GM12872 (cell line): ENCODE results near the gene FOXI2.

Source experiments
- TF ChIP-seq, protein P1 (sequence below): IDR thresholded peaks from 3 replicates; pipeline ENCODE4 v1.5.1; 2011; ENCODE audit warnings: low read depth, mild to moderate bottlenecking, low read length, moderate library complexity; ENCODE audit not compliant: insufficient read depth

The FOXI2 gene

DNA sequence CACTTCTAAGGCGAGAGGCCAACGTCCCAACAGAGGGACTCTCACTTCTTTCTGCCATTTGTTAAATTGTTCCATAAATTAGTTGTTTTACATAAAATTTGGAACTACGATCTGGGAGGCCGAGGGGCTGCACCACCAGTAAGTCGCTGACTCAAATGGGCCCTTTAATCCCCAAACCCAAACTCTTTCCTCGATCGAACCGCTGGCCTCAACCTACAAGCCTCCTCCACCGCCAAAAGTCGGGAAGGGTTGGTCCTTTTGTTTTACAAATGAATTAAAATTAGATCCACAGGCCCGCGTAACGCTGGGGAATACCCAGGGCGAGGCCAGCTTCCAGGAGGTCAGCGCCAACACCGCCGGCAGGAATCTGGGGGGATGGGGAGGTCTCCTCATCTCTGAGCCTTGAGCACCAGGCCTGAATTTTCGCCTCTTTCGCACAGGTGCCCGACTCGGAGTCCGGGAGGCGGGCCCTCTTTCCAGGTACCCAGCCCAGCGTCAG, 1.2 kb upstream of the FOXI2 start:
- TF ChIP-seq, protein P1, sequence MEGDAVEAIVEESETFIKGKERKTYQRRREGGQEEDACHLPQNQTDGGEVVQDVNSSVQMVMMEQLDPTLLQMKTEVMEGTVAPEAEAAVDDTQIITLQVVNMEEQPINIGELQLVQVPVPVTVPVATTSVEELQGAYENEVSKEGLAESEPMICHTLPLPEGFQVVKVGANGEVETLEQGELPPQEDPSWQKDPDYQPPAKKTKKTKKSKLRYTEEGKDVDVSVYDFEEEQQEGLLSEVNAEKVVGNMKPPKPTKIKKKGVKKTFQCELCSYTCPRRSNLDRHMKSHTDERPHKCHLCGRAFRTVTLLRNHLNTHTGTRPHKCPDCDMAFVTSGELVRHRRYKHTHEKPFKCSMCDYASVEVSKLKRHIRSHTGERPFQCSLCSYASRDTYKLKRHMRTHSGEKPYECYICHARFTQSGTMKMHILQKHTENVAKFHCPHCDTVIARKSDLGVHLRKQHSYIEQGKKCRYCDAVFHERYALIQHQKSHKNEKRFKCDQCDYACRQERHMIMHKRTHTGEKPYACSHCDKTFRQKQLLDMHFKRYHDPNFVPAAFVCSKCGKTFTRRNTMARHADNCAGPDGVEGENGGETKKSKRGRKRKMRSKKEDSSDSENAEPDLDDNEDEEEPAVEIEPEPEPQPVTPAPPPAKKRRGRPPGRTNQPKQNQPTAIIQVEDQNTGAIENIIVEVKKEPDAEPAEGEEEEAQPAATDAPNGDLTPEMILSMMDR = no peak

DNA sequence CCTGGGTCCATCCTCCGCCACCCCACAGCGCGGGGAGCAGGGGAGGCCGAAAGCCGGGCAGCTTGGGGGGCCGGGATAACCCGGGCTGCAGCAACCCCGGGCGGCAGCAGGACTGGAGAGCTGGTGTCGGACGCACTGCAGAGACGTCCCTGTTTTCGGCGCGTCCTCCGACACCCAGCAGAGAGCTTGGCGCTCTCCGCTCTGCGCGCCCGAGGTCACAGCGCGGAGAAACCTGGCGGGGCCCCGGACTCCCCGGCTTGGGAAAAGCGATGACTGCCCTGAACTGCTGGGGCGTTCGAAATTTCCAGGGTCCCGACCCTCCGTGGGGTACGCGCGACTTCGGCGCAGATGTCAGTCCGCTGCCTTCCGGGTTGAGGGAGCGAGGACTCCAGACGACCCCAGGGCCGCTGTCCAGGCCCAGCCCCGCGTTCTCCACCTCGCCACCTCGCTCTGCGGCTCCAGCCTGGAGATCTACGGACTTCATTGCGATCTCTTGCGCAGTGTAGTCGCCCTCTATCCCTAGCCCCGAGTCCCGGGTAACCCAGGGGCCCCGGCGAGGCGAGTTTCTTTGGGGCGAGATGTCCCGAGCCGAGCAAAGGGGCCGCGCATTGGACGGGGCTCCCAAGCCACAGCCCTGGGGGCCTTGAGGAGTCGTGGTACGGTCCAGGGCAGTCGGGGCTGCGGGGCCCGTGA, 617 bp upstream of the FOXI2 start:
- TF ChIP-seq, protein P1 = no peak

DNA sequence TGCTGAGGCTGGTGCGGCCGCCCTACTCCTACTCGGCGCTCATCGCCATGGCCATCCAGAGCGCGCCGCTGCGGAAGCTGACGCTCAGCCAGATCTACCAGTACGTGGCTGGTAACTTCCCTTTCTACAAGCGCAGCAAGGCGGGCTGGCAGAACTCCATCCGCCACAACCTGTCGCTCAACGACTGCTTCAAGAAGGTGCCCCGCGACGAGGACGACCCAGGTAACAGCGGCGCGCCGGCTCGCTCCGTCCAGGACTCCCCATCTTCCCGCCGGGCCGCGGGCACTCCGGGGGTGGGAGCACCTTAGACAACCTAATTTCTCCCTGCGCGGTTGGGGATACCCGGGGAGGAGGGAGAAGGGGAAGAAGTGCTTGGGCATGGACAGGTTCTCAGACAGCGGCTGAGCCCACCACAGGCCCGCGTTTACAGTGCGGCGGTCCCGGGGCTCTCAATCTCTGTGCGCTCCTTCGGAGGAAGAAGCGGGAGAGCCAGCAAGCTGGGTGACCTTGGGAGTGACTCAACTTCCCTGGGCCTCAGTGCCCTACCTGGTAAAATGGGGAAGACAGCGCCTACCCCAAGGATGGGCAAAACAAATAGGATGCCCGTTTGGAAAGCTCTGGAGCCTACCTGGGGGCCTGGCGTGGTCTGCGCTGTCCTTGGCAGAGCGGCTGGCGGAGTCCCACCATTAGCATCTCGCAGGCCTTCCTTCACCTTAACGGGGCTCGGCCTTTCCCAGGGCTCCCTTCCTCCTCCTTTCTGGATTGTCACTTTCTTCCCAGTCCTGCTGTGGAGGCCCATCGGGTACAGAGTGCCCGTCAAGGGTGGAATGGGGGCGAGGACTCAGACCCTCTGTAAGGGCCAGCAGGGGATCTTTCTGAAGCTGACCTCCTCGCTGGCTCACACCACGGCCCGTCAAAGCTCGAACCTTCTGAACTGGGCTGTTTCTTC, 852 bp downstream of the FOXI2 start:
- TF ChIP-seq, protein P1 = no peak

DNA sequence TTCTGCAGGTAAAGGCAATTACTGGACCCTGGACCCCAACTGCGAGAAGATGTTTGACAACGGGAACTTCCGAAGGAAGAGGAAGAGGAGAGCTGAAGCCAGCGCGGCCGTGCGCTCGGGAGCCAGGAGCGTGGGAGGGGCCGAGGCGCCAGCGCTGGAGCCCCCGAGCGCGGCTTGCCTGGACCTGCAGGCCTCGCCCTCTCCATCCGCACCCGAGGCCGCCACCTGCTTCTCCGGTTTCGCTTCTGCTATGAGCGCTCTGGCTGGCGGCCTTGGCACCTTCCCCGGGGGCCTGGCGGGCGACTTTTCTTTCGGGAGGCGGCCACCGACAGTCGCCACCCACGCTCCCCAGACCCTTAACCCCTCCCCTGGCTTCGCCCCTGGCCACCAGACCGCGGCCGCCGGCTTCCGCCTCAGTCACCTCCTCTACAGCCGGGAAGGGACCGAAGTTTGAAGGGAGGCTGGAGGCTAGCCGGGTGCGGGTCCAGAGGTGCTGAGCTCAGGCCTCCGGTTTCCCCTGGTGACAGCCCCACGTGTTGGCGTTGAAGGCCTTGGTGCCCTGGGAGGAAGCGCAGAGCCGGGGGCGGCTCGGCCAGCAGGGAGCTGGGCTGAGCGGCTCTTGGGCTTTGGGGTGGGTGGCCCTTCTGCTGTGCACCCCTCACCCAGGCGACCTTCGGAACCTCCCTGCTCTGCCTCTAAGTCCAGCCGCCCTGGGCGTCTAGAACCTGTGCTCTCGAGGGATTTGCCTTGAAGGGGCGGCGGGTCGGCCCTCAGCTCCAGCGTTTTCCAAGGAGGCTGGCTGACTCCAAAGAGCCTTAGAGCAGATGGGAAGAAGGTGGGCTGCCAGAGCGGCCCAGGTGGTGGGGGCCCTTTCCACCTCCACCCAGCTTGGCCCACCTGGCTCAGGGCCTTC, 1.8 kb downstream of the FOXI2 start:
- TF ChIP-seq, protein P1 = no peak

DNA sequence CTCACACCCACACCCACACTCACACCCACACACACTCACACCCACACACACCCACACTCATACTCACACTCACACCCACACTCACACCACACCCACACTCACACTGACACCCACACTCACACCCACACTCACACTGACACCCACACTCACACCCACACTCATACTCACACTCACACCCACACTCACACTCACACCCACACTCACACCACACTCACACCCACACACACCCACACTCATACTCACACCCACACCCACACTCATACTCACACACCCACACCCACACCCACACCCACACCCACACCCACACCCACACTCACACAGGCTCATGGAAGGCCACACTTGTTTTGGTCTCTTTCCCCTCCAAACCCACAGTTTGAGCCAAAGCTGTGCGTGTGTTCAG, 2.9 kb downstream of the FOXI2 start:
- TF ChIP-seq, protein P1 = no peak

DNA sequence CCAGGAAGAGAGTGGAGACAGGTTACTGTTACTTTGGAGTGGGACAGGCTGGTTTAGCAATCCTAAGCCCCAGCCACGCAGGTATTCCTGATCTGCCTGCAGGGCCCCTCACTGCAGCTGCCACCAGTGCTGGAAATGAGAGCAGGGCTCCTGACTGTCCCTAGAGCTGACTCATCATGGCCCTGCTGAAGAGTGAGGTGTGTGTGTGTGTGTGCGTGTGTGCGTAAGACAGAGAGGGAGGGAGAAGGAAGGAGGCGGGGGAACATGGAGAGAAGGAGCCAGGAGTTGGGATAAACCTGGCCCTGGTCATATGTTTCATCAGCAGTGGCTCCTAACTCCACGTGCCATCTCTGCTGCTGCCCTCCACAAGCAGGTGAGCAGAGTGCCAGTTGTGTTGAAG, 3.6 kb downstream of the FOXI2 start:
- TF ChIP-seq, protein P1 = no peak
